HepG2 (cell line): ENCODE measurements around the gene INHA. TPM values are rescaled to one million over a fixed set of nuclear protein-coding genes. Genes with fewer than 3 reads are reported as not detected.

Source experiments
- ARNTL ChIP-seq: sonication (generic); formaldehyde crosslinking; IDR thresholded peaks from 2 replicates; pipeline ENCODE4 v1.4.0; 2020; ENCODE audit warnings: mild to moderate bottlenecking, missing genetic modification reagents
- DNMT1 ChIP-seq: sonication (generic); formaldehyde crosslinking; IDR thresholded peaks from 2 replicates; pipeline ENCODE4 v1.5.1; 2020; ENCODE audit warnings: mild to moderate bottlenecking, missing genetic modification reagents
- DPF2 ChIP-seq: sonication (generic); formaldehyde crosslinking; IDR thresholded peaks from 2 replicates; pipeline ENCODE4 v1.4.0; 2020; ENCODE audit warnings: mild to moderate bottlenecking, low read depth, missing genetic modification reagents, borderline replicate concordance
- FLYWCH1 ChIP-seq: sonication (generic); formaldehyde crosslinking; IDR thresholded peaks from 2 replicates; pipeline ENCODE4 v1.8.1; 2023; ENCODE audit warnings: mild to moderate bottlenecking, missing genetic modification reagents
- GPBP1L1 ChIP-seq: sonication (generic); formaldehyde crosslinking; IDR thresholded peaks from 2 replicates; pipeline ENCODE4 v1.5.0; 2020; ENCODE audit warnings: mild to moderate bottlenecking, missing genetic modification reagents
- HIVEP1 ChIP-seq: sonication (generic); formaldehyde crosslinking; IDR thresholded peaks from 2 replicates; pipeline ENCODE4 v1.4.0; 2020; ENCODE audit warnings: mild to moderate bottlenecking, missing genetic modification reagents
- HMGA1 ChIP-seq: sonication (generic); formaldehyde crosslinking; conservative IDR thresholded peaks from 2 replicates; pipeline ENCODE4 v1.4.0; 2020; ENCODE audit warnings: missing genetic modification reagents
- MYNN ChIP-seq: sonication (generic); formaldehyde crosslinking; IDR thresholded peaks from 2 replicates; pipeline ENCODE4 v1.4.0; 2020; ENCODE audit warnings: mild to moderate bottlenecking, low read depth, missing genetic modification reagents
- NFE2 ChIP-seq: sonication (generic); formaldehyde crosslinking; IDR thresholded peaks from 2 replicates; pipeline ENCODE4 v1.4.0; 2020; ENCODE audit warnings: missing genetic modification reagents
- NR2F2 ChIP-seq: IDR thresholded peaks from 2 replicates; pipeline ENCODE4 v1.6.1; 2012; ENCODE audit warnings: low read depth, inconsistent platforms, borderline replicate concordance
- POLR2G ChIP-seq: fragments of 200-400 bp; formaldehyde crosslinking; IDR thresholded peaks from 2 replicates; pipeline ENCODE4 v1.6.1; 2018; ENCODE audit warnings: mild to moderate bottlenecking, low read depth, low read length, moderate library complexity
- RBM22 ChIP-seq: fragments of 200-400 bp; formaldehyde crosslinking; optimal IDR thresholded peaks from 2 replicates; pipeline ENCODE3; 2017; ENCODE audit warnings: mild to moderate bottlenecking, low read length, moderate library complexity
- SALL1 ChIP-seq: sonication (generic); formaldehyde crosslinking; IDR thresholded peaks from 2 replicates; pipeline ENCODE4 v1.8.0; 2022; ENCODE audit warnings: mild to moderate bottlenecking, missing genetic modification reagents
- TBX3 ChIP-seq: fragments of 450-650 bp; IDR thresholded peaks from 2 replicates; pipeline ENCODE4 v1.6.1; 2017; ENCODE audit warnings: antibody characterized with exemption, mild to moderate bottlenecking, inconsistent platforms, borderline replicate concordance
- TEAD2 ChIP-seq: sonication (generic); formaldehyde crosslinking; IDR thresholded peaks from 2 replicates; pipeline ENCODE4 v1.9.0; 2021; ENCODE audit warnings: missing genetic modification reagents
- TFAP4 ChIP-seq: sonication (generic); IDR thresholded peaks from 2 replicates; pipeline ENCODE4 v1.6.1; 2016; ENCODE audit warnings: low read depth, borderline replicate concordance
- ZFP90 ChIP-seq: sonication (generic); formaldehyde crosslinking; IDR thresholded peaks from 2 replicates; pipeline ENCODE4 v1.8.0; 2022; ENCODE audit warnings: missing genetic modification reagents, mild to moderate bottlenecking, inconsistent platforms, borderline replicate concordance
- ZMAT3 ChIP-seq: sonication (generic); formaldehyde crosslinking; conservative IDR thresholded peaks from 2 replicates; pipeline ENCODE4 v1.7.0; 2021; ENCODE audit warnings: missing genetic modification reagents
- ZNF468 ChIP-seq: sonication (generic); formaldehyde crosslinking; IDR thresholded peaks from 2 replicates; pipeline ENCODE4 v1.8.0; 2022; ENCODE audit warnings: mild to moderate bottlenecking, moderate library complexity, missing genetic modification reagents
- ZNF737 ChIP-seq: sonication (generic); formaldehyde crosslinking; IDR thresholded peaks from 2 replicates; pipeline ENCODE4 v1.5.0; 2020; ENCODE audit warnings: missing genetic modification reagents, mild to moderate bottlenecking, borderline replicate concordance
- ZNF781 ChIP-seq: sonication (generic); formaldehyde crosslinking; IDR thresholded peaks from 2 replicates; pipeline ENCODE4 v1.5.1; 2020; ENCODE audit warnings: borderline replicate concordance, mild to moderate bottlenecking, missing genetic modification reagents; ENCODE audit errors: not compliant biosample characterization
- ZNF891 ChIP-seq: sonication (generic); formaldehyde crosslinking; IDR thresholded peaks from 2 replicates; pipeline ENCODE4 v1.5.0; 2020; ENCODE audit warnings: mild to moderate bottlenecking, missing genetic modification reagents
- polyA plus RNA-seq, 8 experiments: library from polyadenylated mRNA; depleted of rRNA in 3 of 8; stranded (reverse) in 7 of 8; unstranded in 1 of 8; fragments of >200 nt; fragmentation: Illumina TruSeq in 4 of 8; extraction: Trizol in 4 of 8; gene quantifications; 2 replicates each; pipeline versions ENCODE4 v1.2.1 to v1.2.3, GENCODE V29; 2011 to 2016; ENCODE audit warnings: low read depth in 4 of 8, missing spikeins in 1 of 8, mixed read lengths in 1 of 8; ENCODE audit not compliant: insufficient read depth in 1 of 8
- total RNA-seq, 5 experiments: library from RNA; depleted of rRNA; stranded (reverse); fragments of >200 nt; fragmentation: Illumina TruSeq; extraction: Trizol; gene quantifications; 2 replicates each; pipeline ENCODE4 v1.2.3, GENCODE V29; 2016; ENCODE audit warnings: low read depth in 1 of 5
- TF ChIP-seq, protein P1 (sequence below): IDR thresholded peaks from 2 replicates; pipeline ENCODE4 v1.6.1; 2016; ENCODE audit warnings: low read depth
- TF ChIP-seq, protein P2 (sequence below): sonication (generic); formaldehyde crosslinking; IDR thresholded peaks from 2 replicates; pipeline ENCODE4 v1.8.0; 2022; ENCODE audit warnings: missing genetic modification reagents, mild to moderate bottlenecking, moderate library complexity, borderline replicate concordance

The INHA gene
- total and polyA plus RNA-seq, 2 of the 13 experiments (the other 11 are each of a cell fraction or from before 2014, with no cell fraction given): 4.1 to 15.2 TPM

DNA sequence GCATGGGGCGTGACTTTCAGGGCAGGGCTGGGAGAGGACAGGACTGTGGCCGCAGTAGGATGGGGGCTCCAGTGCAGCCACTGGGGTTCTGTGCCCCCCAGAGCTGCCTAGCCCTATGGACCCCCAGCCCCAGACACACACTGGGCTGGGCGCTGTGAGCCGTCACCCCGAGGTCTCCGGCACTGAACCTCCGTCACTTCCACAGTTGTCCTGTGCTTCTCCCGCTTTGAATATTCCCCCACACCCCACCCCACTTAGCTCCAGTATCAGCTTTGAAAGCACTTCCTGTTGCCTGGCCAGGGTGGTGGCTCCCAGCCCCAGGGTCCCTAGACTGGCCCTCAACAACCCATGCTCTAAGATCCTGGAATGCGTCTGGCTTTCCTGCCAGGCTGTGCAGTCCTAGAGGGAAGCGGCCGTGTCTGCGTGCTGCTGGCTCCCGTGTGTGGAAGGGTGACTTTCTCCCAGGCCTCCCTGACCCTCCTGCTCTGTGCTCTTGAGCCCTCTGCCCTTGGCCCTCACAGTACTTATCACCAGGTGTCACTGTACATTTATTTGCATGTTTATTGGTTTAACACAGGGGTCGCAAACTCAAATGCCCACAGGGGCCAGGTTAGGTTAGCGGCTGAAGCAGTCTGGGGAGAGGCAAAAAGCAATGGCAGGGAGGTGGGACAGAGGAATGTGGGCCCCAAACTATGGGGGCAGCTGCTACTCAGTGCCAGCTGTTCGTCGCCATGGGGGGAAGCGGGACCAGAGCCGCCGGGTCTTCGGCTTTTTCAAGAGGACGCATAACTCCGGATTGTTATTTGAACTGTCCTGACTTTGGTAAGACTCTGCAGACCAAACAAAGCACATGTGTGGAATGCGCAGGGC, 10.7 kb upstream of the INHA start (continued):
- no peak for TF ChIP-seq GPBP1L1 (CRISPR knock-in tag)
- no peak for TF ChIP-seq ZNF737 (CRISPR knock-in tag)
- TF ChIP-seq, protein P1, sequence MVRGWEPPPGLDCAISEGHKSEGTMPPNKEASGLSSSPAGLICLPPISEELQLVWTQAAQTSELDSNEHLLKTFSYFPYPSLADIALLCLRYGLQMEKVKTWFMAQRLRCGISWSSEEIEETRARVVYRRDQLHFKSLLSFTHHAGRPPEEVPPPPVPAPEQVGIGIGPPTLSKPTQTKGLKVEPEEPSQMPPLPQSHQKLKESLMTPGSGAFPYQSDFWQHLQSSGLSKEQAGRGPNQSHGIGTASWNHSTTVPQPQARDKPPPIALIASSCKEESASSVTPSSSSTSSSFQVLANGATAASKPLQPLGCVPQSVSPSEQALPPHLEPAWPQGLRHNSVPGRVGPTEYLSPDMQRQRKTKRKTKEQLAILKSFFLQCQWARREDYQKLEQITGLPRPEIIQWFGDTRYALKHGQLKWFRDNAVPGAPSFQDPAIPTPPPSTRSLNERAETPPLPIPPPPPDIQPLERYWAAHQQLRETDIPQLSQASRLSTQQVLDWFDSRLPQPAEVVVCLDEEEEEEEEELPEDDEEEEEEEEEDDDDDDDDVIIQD (CRISPR knock-in tag): no peak
- TF ChIP-seq HMGA1: no peak
- no peak for TF ChIP-seq ARNTL (CRISPR knock-in tag)
- TF ChIP-seq, protein P2, sequence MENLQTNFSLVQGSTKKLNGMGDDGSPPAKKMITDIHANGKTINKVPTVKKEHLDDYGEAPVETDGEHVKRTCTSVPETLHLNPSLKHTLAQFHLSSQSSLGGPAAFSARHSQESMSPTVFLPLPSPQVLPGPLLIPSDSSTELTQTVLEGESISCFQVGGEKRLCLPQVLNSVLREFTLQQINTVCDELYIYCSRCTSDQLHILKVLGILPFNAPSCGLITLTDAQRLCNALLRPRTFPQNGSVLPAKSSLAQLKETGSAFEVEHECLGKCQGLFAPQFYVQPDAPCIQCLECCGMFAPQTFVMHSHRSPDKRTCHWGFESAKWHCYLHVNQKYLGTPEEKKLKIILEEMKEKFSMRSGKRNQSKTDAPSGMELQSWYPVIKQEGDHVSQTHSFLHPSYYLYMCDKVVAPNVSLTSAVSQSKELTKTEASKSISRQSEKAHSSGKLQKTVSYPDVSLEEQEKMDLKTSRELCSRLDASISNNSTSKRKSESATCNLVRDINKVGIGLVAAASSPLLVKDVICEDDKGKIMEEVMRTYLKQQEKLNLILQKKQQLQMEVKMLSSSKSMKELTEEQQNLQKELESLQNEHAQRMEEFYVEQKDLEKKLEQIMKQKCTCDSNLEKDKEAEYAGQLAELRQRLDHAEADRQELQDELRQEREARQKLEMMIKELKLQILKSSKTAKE: peak; percentile 17; the same call in 1 of the 2 replicates
- TF ChIP-seq ZMAT3: no peak
- TF ChIP-seq ZNF468: no peak
- no peak for TF ChIP-seq HIVEP1 (CRISPR knock-in tag)
- no peak for TF ChIP-seq NFE2
- TF ChIP-seq NR2F2: peak; percentile 70; the same call in 1 of the 2 replicates
- TF ChIP-seq FLYWCH1: peak; percentile 78; the same call in 1 of the 2 replicates
- TF ChIP-seq RBM22: peak; percentile 50
- TF ChIP-seq DNMT1 (CRISPR knock-in tag): no peak
- no peak for TF ChIP-seq TEAD2
- peak; percentile 23; the same call in 1 of the 2 replicates for TF ChIP-seq SALL1 (CRISPR knock-in tag)
- TF ChIP-seq TFAP4: 0 out of 2 replicates have a peak, but pooled peaks have one; percentile 40
- TF ChIP-seq DPF2 (CRISPR knock-in tag): no peak
- no peak for TF ChIP-seq TBX3
- TF ChIP-seq MYNN: no peak
- peak; percentile 56 for TF ChIP-seq POLR2G
- TF ChIP-seq ZNF781 (CRISPR knock-in tag): no peak
- TF ChIP-seq ZNF891 (CRISPR knock-in tag): 0 out of 2 replicates have a peak, but pooled peaks have one; percentile 43
- no peak for TF ChIP-seq ZFP90 (CRISPR knock-in tag)
